Right atrium auricular region (tissue), 2 donors: ENCODE results near the gene KIF17. TPM values are rescaled to one million over a fixed set of nuclear protein-coding genes. Genes with fewer than 3 reads are reported as not detected.
A peak's percentile ranks its signal among the peaks of the same experiment; 100 is the strongest.

Experiments
- DNase-seq: peaks from one replicate; pipeline ENCODE4 v3.0.0-alpha.2; 2019; ENCODE audit warnings: low spot score
- H3K27ac ChIP-seq, 2 donors: fragments of 200-600 bp; sonication (generic); 1 replicate in 1 of 2; 2 replicates in 1 of 2; pipeline ENCODE4 v1.5.1; 2016 to 2019
- H3K27me3 ChIP-seq, 2 donors: fragments of 200-600 bp; sonication (generic); one replicate each; pipeline versions ENCODE4 v1.5.1 to v1.6.0; 2017 to 2019
- H3K36me3 ChIP-seq: fragments of 200-600 bp; sonication (generic); one replicate; pipeline ENCODE4 v1.5.1; 2016
- H3K4me1 ChIP-seq, 2 donors: fragments of 200-600 bp; sonication (generic); one replicate each; pipeline versions ENCODE4 v1.5.1 to v1.6.0; 2017 to 2019
- H3K4me3 ChIP-seq, 2 donors: fragments of 200-600 bp; sonication (generic); 1 replicate in 1 of 2; 2 replicates in 1 of 2; pipeline ENCODE4 v1.5.1; 2017 to 2019; ENCODE audit warnings: mild to moderate bottlenecking in 1 of 2, moderate library complexity in 1 of 2
- H3K9me3 ChIP-seq, 2 donors: fragments of 200-600 bp; sonication (generic); one replicate each; pipeline ENCODE4 v1.5.1; 2019
- total RNA-seq, 2 donors: library from RNA; depleted of rRNA; stranded (reverse); fragments of >200 nt; gene quantifications; one replicate each; pipeline ENCODE4 v1.1.0, GENCODE V29; 2016
- TF ChIP-seq, protein P1 (sequence below), 2 donors: fragments of 200-600 bp; sonication (generic); IDR thresholded peaks; one replicate each; pipeline ENCODE4 v1.5.1; 2019; ENCODE audit warnings: antibody characterized with exemption in 2 of 2

The KIF17 gene
- total RNA-seq, 2 donors from 2014 or later = 2.6 to 6.0 TPM

DNA sequence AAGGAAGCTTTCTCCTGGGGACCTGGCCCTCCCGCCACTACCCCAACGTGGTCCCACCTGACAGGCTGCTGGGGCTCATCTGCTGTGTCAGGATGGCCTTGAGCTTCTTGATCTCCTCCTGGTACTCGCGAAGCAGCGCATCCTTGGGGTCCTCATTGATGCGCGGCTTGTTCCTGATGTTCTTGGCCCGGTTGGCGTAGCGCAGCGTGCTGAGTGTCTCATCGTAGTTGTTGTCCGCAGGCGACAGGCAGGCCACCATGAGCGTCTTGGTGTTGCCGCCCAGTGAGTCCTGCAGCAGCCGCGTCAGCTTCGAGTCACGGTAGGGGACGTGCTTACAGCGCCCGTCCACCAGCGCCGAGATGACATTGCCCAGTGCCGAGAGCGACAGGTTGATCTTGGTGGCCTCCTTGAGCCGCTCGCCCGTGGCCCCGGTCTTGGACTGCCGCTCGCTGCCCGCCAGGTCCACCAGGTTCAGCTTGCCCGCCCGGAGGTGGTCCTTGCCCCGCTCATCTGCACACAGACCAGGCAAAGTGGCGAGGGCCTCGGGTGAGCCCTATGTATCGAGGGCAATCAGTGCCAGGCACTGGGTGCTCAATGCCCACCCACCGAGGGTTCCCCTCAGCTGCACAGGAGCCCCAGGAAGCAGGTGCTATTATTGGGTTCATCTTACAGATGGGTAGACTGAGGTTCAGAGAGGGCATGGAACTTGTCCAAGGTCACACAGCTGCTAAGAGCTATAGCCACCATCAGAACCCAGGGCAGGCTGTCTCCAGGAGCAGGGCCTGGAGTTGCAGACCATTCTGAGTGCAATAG lies 13.2 kb downstream of the KIF17 start:
- H3K27ac ChIP-seq = no peak overlapping the region
- no peaks in the 10 kb centered on the region for H3K4me1 ChIP-seq
- H3K27me3 ChIP-seq = no peaks in the 10 kb centered on the region
- H3K36me3 ChIP-seq = no peaks in the 10 kb centered on the region
- TF ChIP-seq, protein P1, sequence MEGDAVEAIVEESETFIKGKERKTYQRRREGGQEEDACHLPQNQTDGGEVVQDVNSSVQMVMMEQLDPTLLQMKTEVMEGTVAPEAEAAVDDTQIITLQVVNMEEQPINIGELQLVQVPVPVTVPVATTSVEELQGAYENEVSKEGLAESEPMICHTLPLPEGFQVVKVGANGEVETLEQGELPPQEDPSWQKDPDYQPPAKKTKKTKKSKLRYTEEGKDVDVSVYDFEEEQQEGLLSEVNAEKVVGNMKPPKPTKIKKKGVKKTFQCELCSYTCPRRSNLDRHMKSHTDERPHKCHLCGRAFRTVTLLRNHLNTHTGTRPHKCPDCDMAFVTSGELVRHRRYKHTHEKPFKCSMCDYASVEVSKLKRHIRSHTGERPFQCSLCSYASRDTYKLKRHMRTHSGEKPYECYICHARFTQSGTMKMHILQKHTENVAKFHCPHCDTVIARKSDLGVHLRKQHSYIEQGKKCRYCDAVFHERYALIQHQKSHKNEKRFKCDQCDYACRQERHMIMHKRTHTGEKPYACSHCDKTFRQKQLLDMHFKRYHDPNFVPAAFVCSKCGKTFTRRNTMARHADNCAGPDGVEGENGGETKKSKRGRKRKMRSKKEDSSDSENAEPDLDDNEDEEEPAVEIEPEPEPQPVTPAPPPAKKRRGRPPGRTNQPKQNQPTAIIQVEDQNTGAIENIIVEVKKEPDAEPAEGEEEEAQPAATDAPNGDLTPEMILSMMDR (IDR thresholded peaks at IDR 0.05) = no peak
- no peak overlapping the region for H3K4me3 ChIP-seq
- no peaks in the 10 kb centered on the region for H3K9me3 ChIP-seq
- no peak for DNase-seq

DNA sequence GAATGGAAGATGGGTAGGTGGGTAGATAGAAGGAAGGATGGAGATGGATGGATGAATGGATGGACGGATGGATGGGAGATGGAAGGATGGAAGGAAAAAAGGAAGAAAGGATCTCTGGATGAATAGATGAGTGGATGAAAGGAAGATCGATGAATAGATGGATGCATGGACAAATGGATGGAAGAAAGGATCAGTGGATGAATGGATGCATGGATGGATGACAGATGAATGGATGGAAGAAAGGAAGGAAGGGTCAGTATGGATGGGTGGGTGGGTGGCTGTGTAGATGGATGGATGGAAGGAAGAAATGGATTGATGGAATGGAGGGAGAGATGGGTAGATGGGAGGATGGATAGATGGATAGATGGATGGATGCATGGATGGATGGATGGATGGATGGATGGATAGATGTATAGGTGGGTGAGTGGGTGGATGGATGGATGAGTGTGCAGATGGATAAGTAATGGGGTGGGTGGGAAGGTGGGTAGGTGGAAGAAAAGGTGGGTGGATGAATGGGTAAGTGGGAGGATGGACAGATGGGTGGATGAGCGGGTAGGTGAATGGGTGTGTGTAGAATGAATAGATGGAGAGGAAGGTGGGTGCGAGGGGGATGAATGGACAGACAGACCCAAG lies 14.6 kb downstream of the KIF17 start:
- no peak for DNase-seq
- Histone ChIP-seq H3K4me1 (no peaks in the 10 kb centered on the region), H3K4me3 (no peak overlapping the region), H3K9me3 (no peaks in the 10 kb centered on the region), H3K27ac (no peak overlapping the region), H3K36me3 (no peaks in the 10 kb centered on the region), H3K27me3 (no peaks in the 10 kb centered on the region)
- TF ChIP-seq, protein P1 (IDR thresholded peaks at IDR 0.05) = no peak

DNA sequence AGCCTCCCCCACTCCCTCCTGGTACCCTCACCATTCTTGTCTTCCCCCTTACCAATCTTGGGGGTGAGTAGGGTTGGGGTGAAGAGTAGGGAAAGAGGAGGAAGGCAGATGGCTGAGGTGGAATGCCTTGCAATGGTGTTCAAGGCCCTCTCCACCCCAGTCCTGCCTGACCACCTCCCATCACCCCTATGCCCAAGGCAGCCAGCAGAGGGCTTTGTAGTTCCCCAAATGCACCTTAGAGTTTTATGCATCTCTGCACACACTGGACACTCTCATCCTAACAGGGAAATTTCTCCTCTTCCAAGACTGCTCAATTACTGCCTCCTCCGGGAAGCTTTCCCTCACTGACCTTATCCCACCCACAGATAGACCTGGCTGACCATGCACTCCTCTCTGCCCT lies 15.4 kb downstream of the KIF17 start:
- TF ChIP-seq, protein P1 (IDR thresholded peaks at IDR 0.05) = peak in 1 of 2 donors; percentile 11
- no peak for DNase-seq
- Histone ChIP-seq H3K4me1 (peaks cover 0 to under 1% of the 10 kb centered on the region in 2 donors), H3K27me3 (no peaks in the 10 kb centered on the region), H3K9me3 (no peaks in the 10 kb centered on the region), H3K27ac (no peak overlapping the region), H3K36me3 (no peaks in the 10 kb centered on the region), H3K4me3 (no peak overlapping the region)

DNA sequence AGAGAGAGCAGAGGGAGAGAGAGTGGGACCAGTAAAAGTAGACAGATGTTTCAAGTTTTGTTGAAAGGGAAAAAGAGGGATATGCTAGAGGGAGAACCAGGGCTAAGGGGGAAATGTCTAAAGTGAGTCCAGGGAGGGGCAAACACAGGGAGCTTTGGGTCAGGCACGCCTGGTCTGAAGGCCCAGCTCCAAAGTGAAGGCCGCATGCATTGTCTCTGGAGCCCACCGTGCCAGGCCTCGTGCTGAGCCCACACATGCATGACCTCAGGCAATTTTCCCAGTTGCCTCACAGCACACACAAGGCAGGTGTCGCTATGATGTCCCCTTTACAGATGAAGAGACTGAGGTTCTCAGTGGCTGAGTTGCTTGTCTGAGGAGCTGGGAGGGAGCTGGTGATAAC lies 16.0 kb downstream of the KIF17 start:
- DNase-seq = no peak
- no peak overlapping the region for H3K27ac ChIP-seq
- TF ChIP-seq, protein P1 (IDR thresholded peaks at IDR 0.05) = no peak
- H3K27me3 ChIP-seq = no peaks in the 10 kb centered on the region
- no peak overlapping the region for H3K4me3 ChIP-seq
- H3K9me3 ChIP-seq = no peaks in the 10 kb centered on the region
- H3K4me1 ChIP-seq = peaks cover 0 to 6% of the 10 kb centered on the region in 2 donors
- H3K36me3 ChIP-seq = no peaks in the 10 kb centered on the region

DNA sequence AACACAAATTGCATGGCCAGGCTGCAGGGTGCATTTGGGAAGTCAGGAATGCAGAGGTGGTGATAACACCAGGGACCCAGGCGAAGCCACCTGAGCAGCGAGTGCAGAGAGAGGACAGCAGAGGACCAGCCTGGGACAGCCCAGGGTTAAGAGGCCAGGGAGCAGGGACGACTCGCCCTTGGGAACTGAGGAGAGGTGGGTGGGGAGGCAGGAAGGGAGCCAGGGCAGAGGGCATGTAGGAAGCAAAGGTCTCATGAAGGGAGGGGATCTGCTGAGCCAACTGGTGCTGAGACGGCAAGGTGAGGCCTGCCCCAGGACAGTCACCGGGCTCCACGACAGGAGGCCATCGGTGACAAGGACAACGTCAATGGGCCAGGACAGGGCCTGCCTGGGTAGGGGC lies 16.4 kb downstream of the KIF17 start:
- Histone ChIP-seq H3K36me3 (no peaks in the 10 kb centered on the region), H3K4me1 (peaks cover 0 to 9% of the 10 kb centered on the region in 2 donors), H3K27me3 (no peaks in the 10 kb centered on the region), H3K27ac (no peak overlapping the region), H3K9me3 (no peaks in the 10 kb centered on the region), H3K4me3 (no peak overlapping the region)
- TF ChIP-seq, protein P1 (IDR thresholded peaks at IDR 0.05) = no peak
- DNase-seq = no peak
